Mammary epithelial cell (primary cell): ENCODE measurements around the gene SHROOM2.

Experiments used
- CTCF ChIP-seq, 2 donors: IDR thresholded peaks in 1 of 2; conservative IDR thresholded peaks in 1 of 2; 2 replicates each; pipeline ENCODE4 v1.5.1; 2011 to 2012; ENCODE audit warnings: inconsistent platforms in 2 of 2, low read length in 2 of 2, mild to moderate bottlenecking in 2 of 2, control low read depth in 1 of 2, low read depth in 1 of 2; ENCODE audit not compliant: insufficient read depth in 1 of 2; ENCODE audit errors: extremely low read depth in 1 of 2
- EZH2 ChIP-seq: IDR thresholded peaks from 2 replicates; pipeline ENCODE4 v1.6.1; 2012; ENCODE audit warnings: low read length, inconsistent platforms, borderline replicate concordance

- TF ChIP-seq CTCF (conservative IDR thresholded peaks at IDR 0.05 in 1 of 2, IDR thresholded peaks at IDR 0.05 in 1 of 2; ENCODE audit: extremely low read depth in 1 of 2, insufficient read depth in 1 of 2, low read depth in 1 of 2, low read length in 2 of 2) (no peak), EZH2 (no peak)
These were observed 4.3 kb upstream of the SHROOM2 start for GRCh38 chrX:9781941-9782340.
